NCI-H1694 treated with DMSO at 0.1 percent for 48 hours (cell line): ENCODE data around the gene SYT15B.
"Not testable (repeated sequence)": the region's sequence is repeated elsewhere in the genome, so short reads cannot be mapped to it uniquely, and the experiment has no call there.

ENCODE experiments used
- DNase-seq: peaks from one replicate; lab custom pipeline; 2025; lab: John Stamatoyannopoulos, UW

SYT15B gene

DNA sequence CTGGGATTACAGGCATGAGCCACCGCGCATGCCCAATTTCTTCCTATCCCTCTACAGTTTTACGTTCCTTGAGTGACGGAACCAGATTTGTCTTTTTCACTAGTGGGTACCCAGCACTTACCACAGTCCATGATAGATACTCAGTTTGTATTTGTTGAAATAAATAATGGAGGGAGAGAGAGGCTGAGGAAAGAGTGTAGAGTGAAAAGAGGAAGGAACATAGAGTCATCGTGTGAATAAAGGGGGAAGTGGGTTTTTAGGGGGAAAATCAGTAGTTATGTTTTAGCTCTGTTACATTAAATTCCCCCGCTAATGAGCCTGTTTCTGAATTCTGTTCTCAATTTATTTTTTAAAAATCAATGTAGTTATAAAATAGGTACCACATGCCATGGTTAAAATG is 37.7 kb downstream of the SYT15B start:
- DNase-seq = not testable (repeated sequence)

DNA sequence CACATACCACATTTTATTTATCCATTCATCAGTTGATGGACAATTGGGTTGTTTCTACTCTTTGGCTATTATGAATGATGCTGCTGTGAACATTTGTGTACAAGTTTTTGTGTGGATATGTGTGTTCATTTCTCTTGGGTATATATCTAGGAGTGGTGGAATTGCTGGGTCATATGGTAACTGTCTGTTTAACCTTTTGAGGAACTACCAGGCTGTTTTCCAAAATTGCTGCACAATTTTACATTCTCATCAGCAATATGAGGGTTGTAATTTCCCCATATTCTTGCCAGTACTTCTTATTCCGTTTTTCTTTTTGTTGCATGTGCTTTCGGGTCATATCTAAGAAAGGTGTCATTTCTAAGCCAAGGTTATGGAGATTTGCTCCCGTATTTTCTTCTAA is 38.3 kb downstream of the SYT15B start:
- not testable (repeated sequence) for DNase-seq

DNA sequence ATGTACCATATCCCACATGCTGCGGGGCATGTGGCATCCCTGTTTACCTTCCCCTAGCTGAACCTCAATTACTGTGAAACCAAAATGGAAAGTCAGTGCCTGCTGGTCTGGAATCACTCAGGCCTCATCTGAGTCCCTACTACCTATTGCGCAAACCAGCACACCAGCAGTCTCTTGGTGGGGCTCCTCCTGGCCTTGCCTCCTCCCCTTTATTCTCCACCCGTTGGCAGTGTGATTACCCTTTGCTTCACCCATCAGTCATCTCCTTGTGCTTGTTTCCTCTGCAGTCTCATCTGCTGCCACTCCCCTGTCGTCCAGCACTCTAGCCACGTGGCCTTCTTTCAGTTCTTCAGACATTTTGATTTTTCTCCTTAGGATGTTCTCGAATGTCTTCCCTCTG is 39.3 kb downstream of the SYT15B start:
- not testable (repeated sequence) for DNase-seq

DNA sequence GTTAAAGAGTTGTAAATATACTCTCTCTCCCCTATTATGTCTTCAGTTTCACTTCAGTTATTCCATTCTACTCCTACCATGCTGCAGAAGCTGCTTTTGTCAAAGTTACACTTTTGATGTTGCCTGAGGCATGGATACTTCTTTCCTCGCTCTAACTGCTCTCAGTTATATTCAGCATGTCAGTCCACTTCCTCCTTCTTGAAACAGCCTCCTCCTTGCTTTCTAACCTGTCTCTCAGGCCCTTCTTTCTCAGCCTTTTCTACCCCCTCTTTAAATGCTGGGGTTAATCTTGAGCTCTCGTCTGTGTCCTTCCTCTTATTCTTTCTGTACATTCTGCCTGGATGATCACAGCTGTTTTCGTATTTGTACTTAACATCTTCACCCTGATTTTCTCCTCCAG is 40.0 kb downstream of the SYT15B start:
- DNase-seq = not testable (repeated sequence)

DNA sequence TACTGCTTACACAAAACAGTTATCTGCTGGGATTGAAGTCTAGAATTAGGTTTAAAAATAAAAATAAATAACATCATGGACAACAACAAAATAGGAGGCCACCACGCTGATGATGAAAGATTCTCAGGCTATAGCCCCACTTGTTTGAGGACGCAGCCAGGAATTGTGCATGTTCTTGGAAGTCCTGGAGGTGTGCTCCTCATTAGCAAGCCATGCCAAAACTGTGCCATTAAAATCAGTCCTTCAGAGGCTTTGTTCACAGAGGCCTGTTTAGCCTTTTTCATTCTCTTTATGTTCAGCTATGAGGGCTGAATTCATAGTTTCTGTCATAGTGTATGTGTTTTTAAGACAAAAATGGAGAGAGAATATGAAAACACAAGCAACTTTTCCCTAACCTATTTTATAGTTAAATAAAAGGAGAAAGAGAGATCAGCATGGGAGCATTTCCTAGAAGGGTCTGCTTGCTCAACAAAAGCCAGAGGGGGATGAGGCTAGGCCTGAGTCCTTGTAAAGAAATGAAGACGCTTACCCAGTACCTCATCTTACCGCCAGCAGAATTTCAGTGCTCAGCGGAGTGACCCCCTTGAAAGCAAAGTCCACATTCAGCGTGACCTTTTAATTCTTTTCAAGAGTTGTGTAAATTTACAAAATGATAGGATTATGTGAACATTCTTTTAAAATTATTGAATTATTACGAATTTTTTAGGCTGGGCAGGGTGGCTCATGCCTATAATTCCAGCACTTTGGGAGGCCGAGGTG is 46.2 kb downstream of the SYT15B start:
- DNase-seq = not testable (repeated sequence)
